HepG2 (cell line): ENCODE data around the gene TLN1. TPM values are rescaled to one million over a fixed set of nuclear protein-coding genes. Genes with fewer than 3 reads are reported as not detected.

Experiments
- ARHGAP35 ChIP-seq: sonication (generic); formaldehyde crosslinking; IDR thresholded peaks from 2 replicates; pipeline ENCODE4 v1.9.0; 2022; ENCODE audit warnings: mild to moderate bottlenecking, inconsistent platforms, moderate library complexity, missing genetic modification reagents, borderline replicate concordance
- BORCS8-MEF2B ChIP-seq: sonication (generic); formaldehyde crosslinking; IDR thresholded peaks from 2 replicates; pipeline ENCODE4 v1.8.0; 2022; ENCODE audit warnings: mild to moderate bottlenecking, missing genetic modification reagents
- CBX5 ChIP-seq: sonication (generic); formaldehyde crosslinking; IDR thresholded peaks from 2 replicates; pipeline ENCODE4 v1.4.0; 2020; ENCODE audit warnings: missing genetic modification reagents, borderline replicate concordance
- HCFC1 ChIP-seq: fragments of 150-350 bp; IDR thresholded peaks from 2 replicates; pipeline ENCODE4 v1.6.1; 2014; ENCODE audit warnings: low read depth, low read length
- HIC2 ChIP-seq: sonication (generic); formaldehyde crosslinking; IDR thresholded peaks from 2 replicates; pipeline ENCODE4 v1.9.0; 2022; ENCODE audit warnings: low read depth, missing genetic modification reagents
- KAT2B ChIP-seq: fragments of 150-350 bp; IDR thresholded peaks from 2 replicates; pipeline ENCODE4 v1.6.1; 2014; ENCODE audit warnings: low read depth, low read length, borderline replicate concordance
- KLF9 ChIP-seq: IDR thresholded peaks from 2 replicates; pipeline ENCODE4 v1.6.1; 2016; ENCODE audit warnings: low read depth
- NFIB ChIP-seq: sonication (generic); formaldehyde crosslinking; IDR thresholded peaks from 2 replicates; pipeline ENCODE4 v1.9.0; 2021; ENCODE audit warnings: missing genetic modification reagents, mild to moderate bottlenecking, borderline replicate concordance
- RNF219 ChIP-seq: sonication (generic); formaldehyde crosslinking; IDR thresholded peaks from 2 replicates; pipeline ENCODE4 v1.5.0; 2020; ENCODE audit warnings: mild to moderate bottlenecking, missing genetic modification reagents
- SKIL ChIP-seq: sonication (generic); formaldehyde crosslinking; IDR thresholded peaks from 2 replicates; pipeline ENCODE4 v1.8.0; 2022; ENCODE audit warnings: missing genetic modification reagents, mild to moderate bottlenecking, moderate library complexity, borderline replicate concordance
- SMAD1 ChIP-seq: sonication (generic); formaldehyde crosslinking; IDR thresholded peaks from 2 replicates; pipeline ENCODE4 v1.4.0; 2020; ENCODE audit warnings: missing genetic modification reagents, low read depth, mild to moderate bottlenecking, borderline replicate concordance
- STAG1 ChIP-seq: sonication (generic); formaldehyde crosslinking; IDR thresholded peaks from 2 replicates; pipeline ENCODE4 v1.4.0; 2020; ENCODE audit warnings: missing genetic modification reagents
- SUZ12 ChIP-seq: fragments of 150-350 bp; IDR thresholded peaks from 2 replicates; pipeline ENCODE4 v1.6.1; 2014; ENCODE audit warnings: low read depth, low read length
- ZNF292 ChIP-seq: sonication (generic); formaldehyde crosslinking; IDR thresholded peaks from 2 replicates; pipeline ENCODE4 v1.8.1; 2022; ENCODE audit warnings: mild to moderate bottlenecking, low read depth, missing genetic modification reagents, borderline replicate concordance
- ZNF354B ChIP-seq: sonication (generic); formaldehyde crosslinking; IDR thresholded peaks from 2 replicates; pipeline ENCODE4 v1.8.0; 2022; ENCODE audit warnings: mild to moderate bottlenecking, missing genetic modification reagents
- ZNF484 ChIP-seq: sonication (generic); formaldehyde crosslinking; IDR thresholded peaks from 2 replicates; pipeline ENCODE4 v1.5.1; 2020; ENCODE audit warnings: mild to moderate bottlenecking, low read depth, missing genetic modification reagents, borderline replicate concordance
- ZNF546 ChIP-seq: sonication (generic); formaldehyde crosslinking; conservative IDR thresholded peaks from 2 replicates; pipeline ENCODE4 v1.8.1; 2023; ENCODE audit warnings: mild to moderate bottlenecking, missing genetic modification reagents
- ZNF670 ChIP-seq: sonication (generic); formaldehyde crosslinking; IDR thresholded peaks from 2 replicates; pipeline ENCODE4 v1.8.0; 2022; ENCODE audit warnings: mild to moderate bottlenecking, missing genetic modification reagents, borderline replicate concordance
- ZNF703 ChIP-seq: sonication (generic); formaldehyde crosslinking; IDR thresholded peaks from 2 replicates; pipeline ENCODE4 v1.5.1; 2020; ENCODE audit warnings: missing genetic modification reagents, mild to moderate bottlenecking, moderate library complexity, borderline replicate concordance
- ZNF780A ChIP-seq: sonication (generic); formaldehyde crosslinking; IDR thresholded peaks from 2 replicates; pipeline ENCODE4 v1.8.0; 2022; ENCODE audit warnings: mild to moderate bottlenecking, missing genetic modification reagents, moderate library complexity
- ZNF790 ChIP-seq: sonication (generic); formaldehyde crosslinking; IDR thresholded peaks from 2 replicates; pipeline ENCODE4 v1.8.0; 2022; ENCODE audit warnings: missing genetic modification reagents, mild to moderate bottlenecking, borderline replicate concordance
- ZSCAN20 ChIP-seq: sonication (generic); formaldehyde crosslinking; IDR thresholded peaks from 2 replicates; pipeline ENCODE4 v1.4.0; 2020; ENCODE audit warnings: missing genetic modification reagents, mild to moderate bottlenecking, borderline replicate concordance
- polyA plus RNA-seq, 8 experiments: library from polyadenylated mRNA; depleted of rRNA in 3 of 8; stranded (reverse) in 7 of 8; unstranded in 1 of 8; fragments of >200 nt; fragmentation: Illumina TruSeq in 4 of 8; extraction: Trizol in 4 of 8; gene quantifications; 2 replicates each; pipeline versions ENCODE4 v1.2.1 to v1.2.3, GENCODE V29; 2011 to 2016; ENCODE audit warnings: low read depth in 4 of 8, missing spikeins in 1 of 8, mixed read lengths in 1 of 8; ENCODE audit not compliant: insufficient read depth in 1 of 8
- total RNA-seq, 5 experiments: library from RNA; depleted of rRNA; stranded (reverse); fragments of >200 nt; fragmentation: Illumina TruSeq; extraction: Trizol; gene quantifications; 2 replicates each; pipeline ENCODE4 v1.2.3, GENCODE V29; 2016; ENCODE audit warnings: low read depth in 1 of 5

The TLN1 gene
- total and polyA plus RNA-seq, 2 of the 13 experiments (the other 11 are each of a cell fraction or from before 2014, with no cell fraction given), result 35.2 to 51.8 TPM

- TF ChIP-seq RNF219 (CRISPR knock-in tag) (no peak), HIC2 (CRISPR knock-in tag) (peak; percentile 46; the same call in 1 of the 2 replicates), SMAD1 (CRISPR knock-in tag) (0 out of 2 replicates have a peak, but pooled peaks have one; percentile 32), ZNF780A (CRISPR knock-in tag) (peak; percentile 96; the same call in 1 of the 2 replicates), ZNF790 (CRISPR knock-in tag) (peak; percentile 97; the same call in 1 of the 2 replicates), ZSCAN20 (CRISPR knock-in tag) (peak; percentile 93), NFIB (no peak), KLF9 (CRISPR knock-in tag) (peak; percentile 62; the same call in 1 of the 2 replicates), STAG1 (CRISPR knock-in tag) (peak; percentile 9; the same call in 1 of the 2 replicates), SUZ12 (no peak), KAT2B (no peak), ZNF546 (CRISPR knock-in tag) (peak; percentile 96), ZNF354B (CRISPR knock-in tag) (peak; percentile 94; the same call in 1 of the 2 replicates), ZNF670 (CRISPR knock-in tag) (peak; percentile 98), SKIL (CRISPR knock-in tag) (peak; percentile 85; the same call in 1 of the 2 replicates), ZNF484 (CRISPR knock-in tag) (0 out of 2 replicates have a peak, but pooled peaks have one; percentile 39), ZNF292 (CRISPR knock-in tag) (peak; percentile 79; the same call in 1 of the 2 replicates), CBX5 (CRISPR knock-in tag) (peak; percentile 91; the same call in 1 of the 2 replicates), BORCS8-MEF2B (CRISPR knock-in tag) (peak; percentile 94), HCFC1 (no peak), ARHGAP35 (CRISPR knock-in tag) (peak; percentile 96), ZNF703 (no peak)
Observed at GRCh38 chr9:35657546-35658136, 74.4 kb downstream of the TLN1 start, which contains the start of gene RMRP (continued).
